Kidney capillary endothelial cell (primary cell): ENCODE measurements around the gene PLEKHS1.
"Not testable (repeated sequence)": the region's sequence is repeated elsewhere in the genome, so short reads cannot be mapped to it uniquely, and the experiment has no call there.

Experiments used
- DNase-seq: peaks from one replicate; pipeline ENCODE4 v3.0.0-alpha.2; 2018; ENCODE audit warnings: low spot score

Gene PLEKHS1

GRCh38 chr10:113791691-113792090 lies 40.2 kb downstream of the PLEKHS1 start:
- DNase-seq = no peak

GRCh38 chr10:113801569-113801968 lies 50.1 kb downstream of the PLEKHS1 start:
- DNase-seq = no peak

- no peak for DNase-seq
These were observed 51.5 kb downstream of the PLEKHS1 start for GRCh38 chr10:113802997-113803396.

GRCh38 chr10:113806503-113806902 lies 55.0 kb downstream of the PLEKHS1 start:
- no peak for DNase-seq

- DNase-seq = no peak
These were observed 56.7 kb downstream of the PLEKHS1 start for GRCh38 chr10:113808168-113808567.

- not testable (repeated sequence) for DNase-seq
These were observed 63.2 kb downstream of the PLEKHS1 start for GRCh38 chr10:113814700-113815099.

GRCh38 chr10:113819989-113820388 lies 68.5 kb downstream of the PLEKHS1 start:
- no peak for DNase-seq

GRCh38 chr10:113820507-113820906 lies 69.0 kb downstream of the PLEKHS1 start:
- DNase-seq = no peak

- DNase-seq = not testable (repeated sequence)
These were observed 69.8 kb downstream of the PLEKHS1 start for GRCh38 chr10:113821306-113821705.

- DNase-seq = no peak
These were observed 70.7 kb downstream of the PLEKHS1 start for GRCh38 chr10:113822174-113822573.

GRCh38 chr10:113823389-113823788 lies 71.9 kb downstream of the PLEKHS1 start:
- no peak for DNase-seq

GRCh38 chr10:113825791-113826190 lies 74.3 kb downstream of the PLEKHS1 start:
- DNase-seq = no peak

GRCh38 chr10:113828567-113828966 lies 77.1 kb downstream of the PLEKHS1 start:
- not testable (repeated sequence) for DNase-seq
